H1 (cell line): ENCODE measurements around the gene KCTD7.

ENCODE experiments used
- CHD2 ChIP-seq: IDR thresholded peaks from 2 replicates; pipeline ENCODE4 v1.6.1; 2012; ENCODE audit warnings: low read length, improper control_type of control experiment
- CTCF ChIP-seq, 3 experiments: IDR thresholded peaks; 1 replicate in 2 of 3; 2 replicates in 1 of 3; pipeline versions ENCODE4 v1.5.1 to v1.6.1; 2011; ENCODE audit warnings: low read length in 3 of 3, mild to moderate bottlenecking in 3 of 3, inconsistent platforms in 2 of 3, low read depth in 1 of 3, moderate library complexity in 1 of 3; ENCODE audit not compliant: insufficient read depth in 1 of 3; ENCODE audit errors: control extremely low read depth in 1 of 3
- EP300 ChIP-seq, 2 experiments: IDR thresholded peaks; 1 replicate in 1 of 2; 2 replicates in 1 of 2; pipeline ENCODE4 v1.6.1; 2011 to 2012; ENCODE audit warnings: low read depth in 2 of 2, low read length in 2 of 2, mild to moderate bottlenecking in 2 of 2, borderline replicate concordance in 1 of 2, inconsistent platforms in 1 of 2, moderate library complexity in 1 of 2
- EZH2 ChIP-seq: fragments of 200-600 bp; sonication (generic); IDR thresholded peaks from 2 replicates; pipeline ENCODE4 v1.7.1; 2012; ENCODE audit warnings: low read depth, mild to moderate bottlenecking, moderate library complexity, low read length, inconsistent platforms; ENCODE audit not compliant: severe bottlenecking
- JUN ChIP-seq: IDR thresholded peaks from 2 replicates; pipeline ENCODE4 v1.6.1; 2011; ENCODE audit warnings: low read depth, mild to moderate bottlenecking, improper control_type of control experiment, low read length
- JUND ChIP-seq: IDR thresholded peaks from 2 replicates; pipeline ENCODE4 v1.6.1; 2011; ENCODE audit warnings: mild to moderate bottlenecking, improper control_type of control experiment, low read length
- PHF8 ChIP-seq: fragments of 200-600 bp; sonication (generic); conservative IDR thresholded peaks from 2 replicates; pipeline ENCODE4 v1.7.1; 2012; ENCODE audit warnings: low read depth, mild to moderate bottlenecking, inconsistent platforms, low read length, moderate library complexity
- POLR2A ChIP-seq, 2 experiments: IDR thresholded peaks; 1 replicate in 1 of 2; 2 replicates in 1 of 2; pipeline ENCODE4 v1.6.1; 2011; ENCODE audit warnings: low read depth in 2 of 2, low read length in 2 of 2, mild to moderate bottlenecking in 2 of 2; ENCODE audit errors: control extremely low read depth in 1 of 2

DNA sequence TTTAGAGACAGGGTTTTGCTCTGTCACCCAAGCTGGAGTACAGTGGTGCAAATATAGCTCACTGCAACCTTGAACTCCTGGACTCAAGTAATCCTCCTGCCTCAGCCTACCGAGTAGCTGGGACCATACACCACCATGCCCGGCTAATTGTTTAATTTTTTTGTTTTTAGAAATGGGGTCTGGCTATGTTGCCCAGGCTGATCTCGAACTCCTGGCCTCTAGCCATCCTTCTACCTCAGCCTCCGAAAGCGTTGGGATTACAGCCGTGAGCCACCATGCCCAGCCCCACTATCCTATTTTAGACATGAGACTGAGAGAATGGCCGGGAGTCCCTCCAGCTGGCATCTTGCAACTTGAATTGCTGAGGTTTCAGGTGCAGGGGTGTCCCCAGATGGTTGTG, 39.4 kb downstream of the KCTD7 start:
- TF ChIP-seq POLR2A (IDR thresholded peaks at IDR 0.05; ENCODE audit: control extremely low read depth in 1 of 2, low read depth in 2 of 2, low read length in 2 of 2) (no peak), CHD2 (no peak), JUND (no peak), EZH2 (no peak), EP300 (IDR thresholded peaks at IDR 0.05; ENCODE audit: borderline replicate concordance in 1 of 2, low read depth in 2 of 2, low read length in 2 of 2) (no peak), JUN (no peak), PHF8 (no peak), CTCF (IDR thresholded peaks at IDR 0.05; ENCODE audit: control extremely low read depth in 1 of 3, insufficient read depth in 1 of 3, low read depth in 1 of 3, low read length in 3 of 3) (no peak)
